ENCODE data around the gene PCSK4.
A peak's percentile ranks its signal among the peaks of the same experiment; 100 is the strongest.

The PCSK4 gene

DNA sequence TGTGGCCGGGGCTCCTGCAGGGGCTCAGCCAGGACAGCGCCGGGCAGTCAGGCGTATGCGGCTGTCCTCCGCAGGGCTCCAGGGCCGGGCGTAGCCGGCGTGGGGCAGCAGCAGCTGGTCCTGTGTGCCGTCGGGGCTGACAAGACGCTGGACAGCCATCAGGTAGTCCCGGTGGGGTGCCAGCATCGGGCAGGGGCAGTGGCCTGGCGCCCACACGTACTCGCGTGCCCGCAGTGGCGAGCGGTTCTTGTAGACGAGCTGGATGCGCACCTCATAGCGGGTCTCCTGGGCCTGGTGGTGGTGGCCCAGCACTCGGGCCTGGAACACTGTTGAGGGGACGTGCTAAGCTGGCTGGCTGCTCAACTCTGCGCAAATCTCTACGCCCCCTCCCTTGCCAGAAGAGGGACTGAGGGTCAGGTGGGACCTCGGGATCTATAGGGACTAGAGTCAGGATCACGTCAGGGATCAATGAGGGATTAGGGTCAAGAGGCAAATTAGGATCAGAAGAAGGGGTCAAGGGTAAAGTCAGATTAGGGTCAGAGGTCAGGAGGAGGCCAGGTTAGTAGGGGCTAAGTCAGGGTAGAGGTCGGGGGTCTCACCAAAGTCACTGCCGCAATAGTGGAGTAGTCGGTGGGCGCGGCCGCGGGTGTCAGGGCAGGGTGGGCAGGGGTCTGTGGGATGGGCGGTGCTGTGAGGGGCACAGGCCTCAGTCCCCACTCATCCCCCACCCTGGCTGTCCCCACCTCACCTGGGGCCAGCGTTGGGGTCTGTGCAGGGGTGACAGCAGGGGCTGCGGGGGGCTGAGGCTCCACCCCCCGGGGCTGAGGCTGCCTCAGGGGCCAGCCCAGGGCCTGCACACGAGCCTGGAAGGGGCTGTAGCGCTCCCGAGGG is 16.1 kb upstream of the PCSK4 start:
- POLR2A ChIA-PET, result no interaction called here
- TF ChIP-seq, protein P1, sequence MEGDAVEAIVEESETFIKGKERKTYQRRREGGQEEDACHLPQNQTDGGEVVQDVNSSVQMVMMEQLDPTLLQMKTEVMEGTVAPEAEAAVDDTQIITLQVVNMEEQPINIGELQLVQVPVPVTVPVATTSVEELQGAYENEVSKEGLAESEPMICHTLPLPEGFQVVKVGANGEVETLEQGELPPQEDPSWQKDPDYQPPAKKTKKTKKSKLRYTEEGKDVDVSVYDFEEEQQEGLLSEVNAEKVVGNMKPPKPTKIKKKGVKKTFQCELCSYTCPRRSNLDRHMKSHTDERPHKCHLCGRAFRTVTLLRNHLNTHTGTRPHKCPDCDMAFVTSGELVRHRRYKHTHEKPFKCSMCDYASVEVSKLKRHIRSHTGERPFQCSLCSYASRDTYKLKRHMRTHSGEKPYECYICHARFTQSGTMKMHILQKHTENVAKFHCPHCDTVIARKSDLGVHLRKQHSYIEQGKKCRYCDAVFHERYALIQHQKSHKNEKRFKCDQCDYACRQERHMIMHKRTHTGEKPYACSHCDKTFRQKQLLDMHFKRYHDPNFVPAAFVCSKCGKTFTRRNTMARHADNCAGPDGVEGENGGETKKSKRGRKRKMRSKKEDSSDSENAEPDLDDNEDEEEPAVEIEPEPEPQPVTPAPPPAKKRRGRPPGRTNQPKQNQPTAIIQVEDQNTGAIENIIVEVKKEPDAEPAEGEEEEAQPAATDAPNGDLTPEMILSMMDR (IDR thresholded peaks at IDR 0.05; ENCODE audit: insufficient read depth, low read length, missing control alignments), result no peak
- DNase-seq (ENCODE audit: low read depth, low spot score), result no peak
- CTCF ChIA-PET, result interaction anchor here (1.3 kb wide), 1 partner anchor 12 kb away, joined by 3 read pairs; no protein-coding TSS in a partner anchor
- no peak overlapping the region for H3K4me3 ChIP-seq (ENCODE audit: low read depth, low read length)

- ChIA-PET CTCF (interaction anchor here (0.6 kb wide), 1 partner anchor 63 kb away, joined by 3 read pairs; no protein-coding TSS in a partner anchor), POLR2A (no interaction called here)
- H3K4me3 ChIP-seq (ENCODE audit: low read depth, low read length), result no peak overlapping the region
- DNase-seq (ENCODE audit: low read depth, low spot score), result no peak
- TF ChIP-seq, protein P1 (IDR thresholded peaks at IDR 0.05; ENCODE audit: insufficient read depth, low read length, missing control alignments), result no peak
Observed at GRCh38 chr19:1505012-1505411, 14.9 kb upstream of the PCSK4 start.

- TF ChIP-seq, protein P1 (IDR thresholded peaks at IDR 0.05; ENCODE audit: insufficient read depth, low read length, missing control alignments), result no peak
- H3K4me3 ChIP-seq (ENCODE audit: low read depth, low read length), result no peak overlapping the region
- ChIA-PET POLR2A (no interaction called here), CTCF (interaction anchor here (0.6 to 1.3 kb wide), 5 partner anchors 8 to 62 kb away, joined by 3 to 9 read pairs (median 3); partner anchors contain the start of genes ADAMTSL5, PCSK4 and REEP6)
- DNase-seq (ENCODE audit: low read depth, low spot score), result no peak
Observed at GRCh38 chr19:1503925-1504773, 14.0 kb upstream of the PCSK4 start.

DNA sequence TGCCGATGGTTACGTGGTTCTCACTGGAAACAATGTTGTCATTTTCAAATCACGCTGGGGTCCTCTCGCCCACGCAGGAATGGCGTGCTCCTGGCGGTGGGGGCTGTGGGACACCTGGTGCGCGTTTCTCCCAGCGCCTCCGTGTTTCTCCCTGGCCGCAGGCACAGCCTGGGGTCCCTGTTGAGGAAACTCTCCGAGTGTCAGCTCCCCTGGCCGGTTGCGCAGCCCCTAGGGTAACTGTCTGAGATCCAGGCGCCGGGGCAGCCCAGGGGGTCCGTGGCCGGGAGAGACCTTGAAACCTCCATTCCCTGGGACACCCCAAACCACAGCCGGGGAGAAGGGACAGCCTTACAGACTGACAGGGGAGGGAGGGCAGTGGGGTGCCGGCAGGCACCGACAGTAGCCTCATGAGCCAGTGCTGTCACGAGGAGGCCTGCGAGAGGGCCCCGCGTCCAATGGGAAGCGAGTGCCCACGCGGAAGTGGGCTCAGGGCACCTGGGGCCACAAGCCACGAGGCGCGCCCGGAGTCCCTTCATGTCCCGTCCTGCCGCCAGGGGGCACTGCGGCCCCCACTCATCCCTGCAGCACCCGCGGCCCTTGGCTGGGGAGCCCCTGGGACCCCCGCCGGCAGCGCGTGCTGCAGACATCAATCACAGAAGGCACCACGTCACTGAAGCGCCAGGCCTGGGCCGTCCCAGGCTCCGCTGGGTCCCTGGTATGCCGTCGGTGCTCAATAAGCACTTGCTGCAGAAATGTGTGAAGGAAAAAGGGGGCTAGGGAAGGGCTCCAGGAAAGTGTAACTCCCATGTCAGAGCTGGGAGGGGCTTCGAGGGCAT is 13.2 kb upstream of the PCSK4 start:
- TF ChIP-seq, protein P1 (IDR thresholded peaks at IDR 0.05; ENCODE audit: insufficient read depth, low read length, missing control alignments), result peak; percentile 80
- ChIA-PET CTCF (interaction anchor here (0.6 to 1.4 kb wide), 12 partner anchors 8 to 294 kb away, joined by 3 to 9 read pairs (median 3); partner anchors contain the start of genes ADAMTSL5, PCSK4 and REEP6), POLR2A (interaction anchor here (0.6 kb wide), 1 partner anchor 12 kb away, joined by 3 read pairs; no protein-coding TSS in a partner anchor)
- no peak overlapping the region for H3K4me3 ChIP-seq (ENCODE audit: low read depth, low read length)
- no peak for DNase-seq (ENCODE audit: low read depth, low spot score)

- CTCF ChIA-PET, result interaction anchor here (0.8 to 1.4 kb wide), 9 partner anchors 9 to 294 kb away, joined by 3 to 7 read pairs (median 3); partner anchors contain the start of gene REEP6
- POLR2A ChIA-PET, result interaction anchor here (0.6 kb wide), 1 partner anchor 13 kb away, joined by 3 read pairs; no protein-coding TSS in a partner anchor
- TF ChIP-seq, protein P1 (IDR thresholded peaks at IDR 0.05; ENCODE audit: insufficient read depth, low read length, missing control alignments), result no peak
- no peak overlapping the region for H3K4me3 ChIP-seq (ENCODE audit: low read depth, low read length)
- no peak for DNase-seq (ENCODE audit: low read depth, low spot score)
Observed at GRCh38 chr19:1502433-1503088, 12.4 kb upstream of the PCSK4 start.
